CMK (cell line): Measurements from ENCODE around the gene CBLC.
"Not testable (repeated sequence)": the region's sequence is repeated elsewhere in the genome, so short reads cannot be mapped to it uniquely, and the experiment has no call there.

Experiments used
- DNase-seq: peaks from one replicate; pipeline ENCODE4 v3.0.0-alpha.2; 2010; ENCODE audit warnings: low read depth

CBLC gene

DNA sequence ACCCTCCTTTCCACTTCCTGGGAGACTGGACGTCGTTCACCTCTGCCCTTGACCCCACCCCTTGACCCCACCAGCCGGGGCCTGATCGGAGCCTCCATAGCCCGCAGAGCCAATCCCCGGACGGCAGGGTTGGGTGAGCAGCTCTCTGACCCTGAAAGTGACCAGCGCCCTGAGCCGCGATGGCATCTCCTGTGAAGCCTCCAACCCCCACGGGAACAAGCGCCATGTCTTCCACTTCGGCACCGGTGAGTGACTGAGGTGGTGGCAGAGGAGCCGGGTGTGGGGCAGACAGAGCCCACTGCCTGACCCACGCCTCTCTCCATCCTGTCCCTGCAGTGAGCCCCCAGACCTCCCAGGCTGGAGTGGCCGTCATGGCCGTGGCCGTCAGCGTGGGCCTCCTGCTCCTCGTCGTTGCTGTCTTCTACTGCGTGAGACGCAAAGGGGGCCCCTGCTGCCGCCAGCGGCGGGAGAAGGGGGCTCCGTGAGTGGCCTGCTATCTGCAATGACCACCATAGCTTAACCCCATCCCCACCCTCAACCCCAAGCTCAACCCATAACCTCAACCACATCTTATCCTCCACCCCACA lies 41.6 kb downstream of the CBLC start:
- DNase-seq: no peak

DNA sequence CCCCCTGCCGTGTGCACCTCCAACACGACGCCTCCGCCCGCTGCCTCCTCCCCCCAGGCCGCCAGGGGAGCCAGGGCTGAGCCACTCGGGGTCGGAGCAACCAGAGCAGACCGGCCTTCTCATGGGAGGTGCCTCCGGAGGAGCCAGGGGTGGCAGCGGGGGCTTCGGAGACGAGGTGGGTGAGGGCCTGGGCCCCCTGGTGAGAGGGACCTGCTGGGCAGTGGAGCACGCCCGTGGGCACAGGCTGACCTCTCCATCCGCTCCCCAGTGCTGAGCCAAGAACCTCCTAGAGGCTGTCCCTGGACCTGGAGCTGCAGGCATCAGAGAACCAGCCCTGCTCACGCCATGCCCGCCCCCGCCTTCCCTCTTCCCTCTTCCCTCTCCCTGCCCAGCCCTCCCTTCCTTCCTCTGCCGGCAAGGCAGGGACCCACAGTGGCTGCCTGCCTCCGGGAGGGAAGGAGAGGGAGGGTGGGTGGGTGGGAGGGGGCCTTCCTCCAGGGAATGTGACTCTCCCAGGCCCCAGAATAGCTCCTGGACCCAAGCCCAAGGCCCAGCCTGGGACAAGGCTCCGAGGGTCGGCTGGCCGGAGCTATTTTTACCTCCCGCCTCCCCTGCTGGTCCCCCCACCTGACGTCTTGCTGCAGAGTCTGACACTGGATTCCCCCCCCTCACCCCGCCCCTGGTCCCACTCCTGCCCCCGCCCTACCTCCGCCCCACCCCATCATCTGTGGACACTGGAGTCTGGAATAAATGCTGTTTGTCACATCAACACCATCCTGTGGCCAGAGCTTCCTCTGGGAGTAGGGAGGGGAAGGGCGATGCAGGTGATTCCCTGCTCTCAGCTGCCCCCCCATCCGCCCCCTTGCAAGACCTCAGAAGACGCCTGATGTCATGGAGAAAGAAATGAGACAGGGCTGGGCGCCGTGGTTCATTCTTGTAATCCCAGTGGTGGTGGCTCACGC lies 43.2 kb downstream of the CBLC start:
- no peak for DNase-seq

DNA sequence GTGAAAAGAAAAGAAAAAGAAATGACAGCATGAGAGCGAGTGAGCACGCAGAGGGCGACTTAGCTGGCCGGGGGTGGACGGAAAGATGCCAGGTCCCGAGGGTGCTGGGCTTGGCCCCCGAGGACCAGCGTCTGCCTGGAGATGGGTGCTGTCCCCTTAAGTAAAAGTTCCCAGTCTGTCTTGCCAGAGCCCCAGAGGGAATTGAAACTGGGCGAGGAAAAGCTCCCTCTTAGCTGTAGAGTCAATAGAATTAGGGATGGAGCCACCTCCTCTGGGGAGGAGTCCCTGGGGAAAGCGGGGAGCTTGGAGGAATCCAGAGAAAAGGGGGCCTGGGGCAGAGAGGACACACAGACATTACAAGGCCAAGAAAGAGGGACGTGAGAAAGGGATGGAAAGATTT lies 44.5 kb downstream of the CBLC start:
- DNase-seq: no peak

DNA sequence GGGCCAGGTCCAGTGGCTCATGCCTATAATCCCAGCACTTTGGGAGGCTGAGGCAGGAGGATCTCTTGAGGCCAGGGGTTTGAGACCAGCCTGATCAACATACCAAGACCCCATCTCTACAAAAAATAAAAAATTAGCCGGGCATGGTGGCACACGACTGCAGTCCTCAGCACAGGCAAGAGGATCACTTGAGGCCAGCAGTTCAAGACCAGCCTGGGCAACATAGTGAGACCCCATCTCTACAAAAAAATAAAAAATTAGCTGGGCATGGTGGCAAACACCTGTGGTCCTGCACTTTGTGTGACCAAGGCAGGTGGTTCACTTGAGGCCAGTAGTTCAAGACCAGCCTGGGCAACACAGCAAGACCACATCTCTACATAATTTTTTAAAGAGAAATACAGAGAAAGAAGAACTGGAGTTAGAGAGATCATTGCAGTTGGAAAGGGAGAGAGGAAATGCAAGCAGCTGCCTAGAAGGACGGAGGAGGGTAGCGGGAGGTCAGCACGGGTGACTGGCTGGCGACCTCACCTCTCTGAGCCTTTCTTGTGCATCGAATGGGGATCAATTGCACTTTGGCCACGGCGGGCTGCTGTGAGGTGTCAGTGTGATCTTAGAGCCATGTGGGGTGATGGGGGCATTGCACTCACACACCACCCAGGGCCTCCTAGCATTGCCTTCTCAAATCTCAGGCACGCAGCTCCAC lies 45.1 kb downstream of the CBLC start:
- DNase-seq: no peak

DNA sequence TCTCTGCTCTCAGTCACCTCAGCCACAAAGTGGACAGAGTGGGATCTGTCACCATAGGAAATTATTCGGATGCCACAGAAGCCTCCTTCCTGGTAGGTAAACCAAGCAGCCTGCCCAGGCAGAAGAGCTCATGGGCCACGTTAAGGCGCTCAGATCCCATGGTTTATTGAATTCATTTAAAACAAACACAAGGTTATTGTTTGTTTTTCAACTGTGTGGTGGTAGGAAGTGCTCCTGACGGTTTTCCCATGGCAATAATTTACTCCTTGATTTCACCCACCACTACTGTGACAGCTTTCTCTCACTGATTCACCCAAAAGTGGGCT lies 45.6 kb downstream of the CBLC start:
- DNase-seq: no peak

DNA sequence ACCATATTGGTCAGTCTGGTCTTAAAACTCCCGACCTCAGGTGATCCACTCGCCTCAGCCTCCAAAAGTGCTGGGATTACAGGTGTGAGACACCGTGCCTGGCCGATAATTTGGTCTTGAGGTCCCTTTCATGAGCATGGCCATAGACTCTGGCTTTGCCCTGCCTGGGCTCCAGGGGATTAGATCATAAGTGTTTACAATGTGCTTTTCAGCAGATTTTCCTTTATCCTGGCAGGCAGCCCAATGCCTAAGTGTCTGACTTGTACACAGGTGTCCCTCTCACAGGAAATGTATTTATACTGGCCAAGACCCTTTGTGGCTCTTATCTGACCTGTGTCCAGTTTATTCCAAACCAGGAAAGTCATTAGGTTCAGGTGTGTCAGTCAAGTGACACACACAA lies 47.1 kb downstream of the CBLC start:
- DNase-seq: no peak

DNA sequence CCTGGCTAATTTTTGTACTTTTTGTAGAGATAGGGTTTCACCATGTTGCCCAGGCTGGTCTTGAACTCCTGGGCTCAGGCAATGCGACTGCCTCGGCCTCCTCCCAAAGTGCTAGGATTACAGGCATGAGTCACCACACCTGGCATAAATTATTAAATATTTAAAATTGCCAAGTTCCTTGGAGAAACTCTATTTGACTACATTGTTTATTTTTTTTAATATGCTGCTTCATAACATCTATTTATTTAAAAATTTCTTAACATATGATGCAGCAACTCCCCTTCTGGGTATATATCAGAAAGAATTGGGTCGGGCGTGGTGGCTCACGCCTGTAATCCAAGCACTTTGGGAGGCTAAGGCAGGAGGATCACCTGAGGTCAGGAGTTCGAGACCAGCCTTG lies 55.2 kb downstream of the CBLC start:
- DNase-seq: not testable (repeated sequence)

DNA sequence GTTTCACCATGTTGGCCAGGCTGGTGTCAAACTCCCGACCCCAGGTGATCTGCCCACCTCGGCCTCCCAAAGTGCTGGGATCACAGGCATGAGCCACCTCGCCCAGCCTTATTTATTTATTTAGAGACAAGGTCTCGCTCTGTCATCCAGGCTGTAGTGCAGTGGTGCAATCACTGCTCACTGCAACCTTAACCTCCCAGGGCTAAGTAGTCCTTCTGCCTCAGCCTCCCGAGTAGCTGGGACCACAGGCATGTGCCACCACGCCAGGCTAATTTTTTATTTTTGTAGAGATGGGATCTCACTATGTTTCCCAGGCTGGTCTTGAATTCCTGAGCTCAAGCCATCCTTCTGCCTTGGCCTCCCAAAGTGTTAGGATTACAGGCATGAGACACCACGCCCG lies 56.7 kb downstream of the CBLC start:
- not testable (repeated sequence) for DNase-seq

DNA sequence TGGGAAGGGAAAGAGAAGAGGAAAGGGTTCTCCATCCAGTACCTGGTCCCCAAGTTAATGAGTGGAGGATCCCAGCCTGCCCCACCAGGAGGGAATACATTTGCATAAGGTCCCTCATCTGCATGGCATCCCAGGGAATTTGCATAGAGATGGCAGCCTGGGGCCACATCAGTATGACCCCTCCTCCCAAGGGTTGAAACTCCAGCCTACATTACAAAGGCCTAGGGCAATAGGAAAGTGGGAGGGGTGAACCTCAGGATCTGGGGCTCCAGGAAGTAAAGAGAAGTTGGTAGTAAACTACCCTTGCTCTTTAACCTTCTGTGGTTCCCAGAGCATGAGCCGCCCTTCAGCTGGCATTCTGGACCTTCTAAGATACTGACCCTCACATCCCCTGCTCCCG lies 61.6 kb downstream of the CBLC start:
- DNase-seq: no peak

DNA sequence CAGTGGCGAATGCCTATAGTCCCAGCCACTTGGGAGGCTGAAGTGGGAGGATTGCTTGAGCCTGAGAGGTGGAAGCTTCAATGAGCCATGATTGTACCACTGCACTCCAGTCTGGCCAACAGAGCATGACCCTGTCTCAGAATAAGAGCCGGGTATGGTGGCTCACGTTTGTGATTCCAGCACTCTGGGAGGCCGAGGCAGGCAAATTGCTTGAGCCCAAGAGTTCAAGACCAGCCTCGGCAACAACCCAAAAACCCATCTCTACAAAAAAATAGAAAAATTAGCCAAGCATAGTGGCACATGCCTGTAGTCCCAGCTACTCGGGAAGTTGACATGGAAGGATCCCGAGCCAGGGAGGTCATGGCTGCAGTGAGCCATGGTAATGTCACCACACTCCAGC lies 63.1 kb downstream of the CBLC start:
- no peak for DNase-seq

DNA sequence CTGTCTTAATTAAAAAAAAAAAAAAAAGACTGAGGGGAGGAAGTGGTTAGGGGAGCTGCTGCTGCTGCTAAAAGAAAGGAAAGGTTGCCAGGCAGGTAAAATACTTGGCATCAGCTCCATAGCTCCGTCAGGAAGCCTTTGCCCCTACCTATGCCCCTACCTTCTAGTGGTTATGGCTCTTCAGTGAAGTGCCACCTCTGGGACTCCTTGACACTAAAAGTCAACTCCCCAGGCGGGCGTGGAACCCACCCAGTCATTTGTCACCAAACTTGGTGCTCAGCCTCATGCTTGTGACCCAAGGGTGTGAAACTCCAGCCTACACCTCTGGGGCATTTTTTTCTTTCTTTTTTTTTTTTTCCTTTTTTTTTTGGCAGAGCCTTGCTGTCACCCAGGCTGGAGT lies 63.5 kb downstream of the CBLC start:
- no peak for DNase-seq

DNA sequence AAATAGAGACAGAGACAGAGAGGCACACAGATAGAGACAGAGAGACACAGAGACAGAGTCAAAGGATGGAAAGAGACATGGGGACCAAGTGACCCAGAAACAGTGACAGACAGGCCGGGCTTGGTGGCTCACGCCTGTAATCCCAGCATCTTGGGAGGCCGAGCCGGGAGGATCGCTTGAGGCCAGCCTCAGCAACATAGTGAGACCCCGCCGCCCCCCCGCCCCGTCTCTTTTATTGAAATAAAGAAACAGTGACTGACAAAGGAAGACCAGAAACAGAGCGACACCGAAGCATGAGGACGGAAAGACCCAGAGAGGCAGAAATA lies 67.6 kb downstream of the CBLC start:
- no peak for DNase-seq

DNA sequence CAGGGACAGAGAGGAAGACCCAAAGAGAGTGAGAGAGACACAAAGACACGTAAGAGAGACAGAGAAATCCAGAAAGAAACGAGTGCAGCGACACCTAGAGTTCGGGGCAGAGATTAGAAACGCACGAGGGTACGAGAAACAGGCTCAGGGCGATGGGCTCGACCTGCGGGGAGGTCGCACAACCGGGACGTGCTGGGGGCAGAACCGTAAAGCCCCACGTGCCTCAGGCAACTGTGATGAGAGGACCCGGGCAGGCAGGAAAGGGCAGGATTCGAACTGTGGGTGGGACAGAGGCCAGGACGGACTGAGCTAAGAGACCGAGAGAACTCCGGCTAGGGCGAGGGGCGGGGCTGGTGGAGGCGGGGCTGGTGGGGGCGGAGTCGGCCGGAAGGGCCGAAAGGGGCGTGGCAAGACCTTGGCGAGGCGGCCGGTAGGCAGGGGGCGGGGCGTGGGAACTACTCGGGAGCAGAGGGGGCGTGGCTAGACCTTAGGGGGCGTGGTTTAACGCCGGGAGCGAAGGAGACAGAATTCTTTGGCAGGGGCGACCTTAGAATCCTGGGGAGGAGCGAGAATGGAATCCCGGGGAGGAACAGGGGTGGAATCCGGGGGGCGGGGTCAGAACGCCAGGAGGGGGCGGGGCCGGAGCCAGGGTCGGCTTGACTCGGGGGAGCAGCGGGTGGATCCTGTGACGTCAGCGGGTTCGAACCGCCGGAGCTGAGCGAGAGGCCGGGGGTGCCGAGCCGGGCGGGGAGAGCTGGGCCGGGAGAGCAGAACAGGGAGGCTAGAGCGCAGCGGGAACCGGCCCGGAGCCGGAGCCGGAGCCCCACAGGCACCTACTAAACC lies 68.1 kb downstream of the CBLC start, which contains the start of gene NECTIN2:
TSS of gene NECTIN2 (plus strand) at position 686 of the 843 bp plus-strand sequence. CDS start 229 bp downstream, outside the sequence.
- DNase-seq: peak; percentile 95

DNA sequence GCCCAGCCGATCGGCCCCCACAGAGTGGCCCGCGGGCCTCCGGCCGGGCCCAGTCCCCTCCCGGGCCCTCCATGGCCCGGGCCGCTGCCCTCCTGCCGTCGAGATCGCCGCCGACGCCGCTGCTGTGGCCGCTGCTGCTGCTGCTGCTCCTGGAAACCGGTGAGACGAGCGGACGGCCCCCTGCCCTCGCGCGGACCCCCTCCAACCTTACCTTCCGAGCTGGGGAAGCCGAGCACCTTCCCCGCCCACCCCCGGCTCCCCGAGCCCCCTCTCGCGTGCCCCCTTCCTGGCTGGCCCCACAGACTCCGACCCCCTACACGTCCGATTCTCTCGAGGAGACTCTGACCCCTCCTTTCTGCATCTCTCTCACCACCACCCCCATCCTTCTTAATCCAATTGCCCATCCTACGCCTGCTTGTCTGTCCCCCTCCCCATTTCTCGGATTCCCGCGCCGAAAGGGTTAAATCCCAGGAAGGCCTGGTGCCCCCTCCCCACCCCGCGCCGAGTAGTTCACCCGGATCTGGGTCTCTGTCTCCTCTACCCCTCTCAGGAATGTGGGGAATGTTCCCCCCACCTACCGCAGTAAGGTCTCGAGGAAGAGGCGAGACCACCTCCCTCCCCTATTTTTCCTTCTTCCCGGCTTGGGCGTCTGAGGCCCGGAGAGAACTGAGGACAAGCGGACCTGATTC lies 68.9 kb downstream of the CBLC start:
- DNase-seq: no peak

DNA sequence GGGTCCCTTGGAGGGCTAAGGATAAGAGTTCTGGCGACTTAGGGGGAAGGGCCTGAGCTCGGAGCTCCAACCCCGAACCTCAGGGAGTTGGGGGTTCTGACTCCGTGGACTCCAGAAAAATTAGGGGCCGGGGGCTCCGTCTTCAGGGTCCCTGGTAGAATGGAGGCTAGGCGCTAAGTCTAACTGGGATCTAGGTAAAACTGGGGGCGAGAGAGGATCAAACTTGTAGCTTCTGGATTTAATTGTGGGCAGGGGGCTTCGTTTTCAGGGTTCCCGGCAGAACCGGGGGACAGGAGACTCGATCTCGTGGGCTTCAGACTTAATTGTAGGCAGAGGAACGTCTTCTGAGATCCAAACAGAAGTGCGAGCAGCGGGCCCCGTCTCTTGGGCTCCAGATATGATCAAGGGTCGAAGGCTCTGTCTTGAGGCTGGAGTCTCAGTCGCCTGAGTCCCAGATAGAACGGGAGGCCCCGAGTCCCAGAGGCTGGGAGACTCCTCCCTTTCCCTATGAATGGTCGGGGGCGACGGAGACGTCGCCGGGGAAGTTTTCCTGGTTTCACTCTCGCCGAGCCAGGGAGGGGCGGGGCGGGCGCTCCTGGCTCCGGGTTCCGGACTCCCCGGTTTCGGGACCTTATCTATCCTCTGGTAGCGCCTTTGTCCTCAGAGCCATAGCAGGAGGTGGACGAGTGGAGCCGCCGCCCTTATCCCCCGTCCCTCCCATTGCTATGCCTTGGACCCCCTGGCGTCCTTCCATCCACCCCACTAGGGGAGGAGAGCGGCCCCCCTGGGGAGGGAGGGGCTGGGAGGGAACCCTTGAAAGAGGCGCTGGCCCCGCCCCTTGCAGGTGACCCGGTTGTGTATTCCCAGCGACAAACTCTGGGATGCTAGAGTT lies 69.7 kb downstream of the CBLC start:
- peak; percentile 69 for DNase-seq

DNA sequence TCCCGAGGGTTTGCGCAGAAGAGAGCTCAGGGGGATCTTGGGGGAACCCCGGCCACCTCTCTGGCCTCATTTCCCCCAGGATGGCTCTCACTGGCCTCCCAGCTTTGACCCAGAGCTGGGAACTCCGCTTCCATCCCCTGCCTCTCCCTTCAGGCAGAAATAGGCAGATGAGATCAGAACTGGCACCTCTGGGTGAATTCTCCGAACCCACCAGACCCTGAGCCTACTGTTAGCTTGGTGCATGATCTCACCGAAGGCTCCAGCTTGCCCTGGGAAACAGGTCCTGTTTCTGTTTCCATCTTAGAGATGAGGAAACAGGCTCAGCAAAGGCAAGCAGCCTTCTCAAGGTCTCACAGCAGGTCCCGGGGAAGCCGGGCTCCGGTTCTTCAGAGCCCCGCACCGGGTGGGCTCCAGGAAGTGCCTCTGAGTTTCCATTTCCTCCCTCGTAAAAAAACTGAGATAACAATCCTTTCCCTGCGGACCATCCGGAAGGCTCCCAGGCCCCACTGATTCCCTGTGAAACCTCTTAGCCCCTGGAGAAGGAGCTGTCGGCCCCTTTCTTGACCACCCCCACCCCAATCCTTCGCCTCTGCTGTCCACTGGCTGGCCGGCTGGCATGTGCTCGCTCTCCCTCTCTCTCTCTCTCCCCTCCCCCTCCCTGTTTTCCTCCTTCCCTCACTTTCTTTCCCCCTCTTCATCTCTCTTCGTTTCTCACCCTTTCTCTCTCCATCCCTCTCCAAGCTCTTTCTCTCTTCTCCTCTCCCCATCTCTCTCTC lies 70.5 kb downstream of the CBLC start:
- DNase-seq: no peak

DNA sequence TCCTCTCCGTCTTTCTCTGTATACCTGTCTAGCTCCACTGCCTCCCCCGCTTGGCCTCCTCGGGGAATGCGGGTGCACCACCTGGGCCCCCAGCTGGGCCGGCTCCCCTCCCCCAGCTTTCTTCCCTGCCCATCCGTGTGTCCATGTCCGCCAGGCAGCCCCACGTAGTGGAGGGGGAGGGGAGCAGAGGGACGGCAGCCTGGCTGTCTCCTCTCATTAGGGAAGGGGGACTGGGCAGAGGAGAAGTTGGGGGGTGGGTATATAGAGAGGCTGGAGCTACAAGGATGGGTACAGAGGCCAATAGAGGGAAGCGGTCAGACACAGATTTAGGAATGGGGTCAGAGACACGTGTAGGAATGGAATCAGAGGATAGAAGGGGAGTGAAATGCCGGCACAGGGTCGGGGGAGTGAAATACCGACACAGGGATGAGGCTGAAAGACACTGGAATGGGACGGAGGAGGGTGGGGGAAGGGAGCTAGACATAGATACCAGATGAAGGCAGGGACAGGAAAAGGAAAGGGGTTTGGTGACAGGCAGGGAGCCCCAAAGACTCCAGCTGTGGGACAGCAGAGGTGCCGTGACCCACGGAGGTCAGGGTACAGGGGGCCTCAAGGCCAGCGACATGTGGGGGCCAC lies 71.2 kb downstream of the CBLC start:
- no peak for DNase-seq
